ENCODE results near the gene SRGAP2C. TPM values are rescaled to one million over a fixed set of nuclear protein-coding genes. Genes with fewer than 3 reads are reported as not detected.
"Not testable (repeated sequence)": the region's sequence is repeated elsewhere in the genome, so short reads cannot be mapped to it uniquely, and the experiment has no call there.

The SRGAP2C gene
- total RNA-seq, 4 donors from 2014 or later: 4.1 to 8.7 (median 6.6) TPM

DNA sequence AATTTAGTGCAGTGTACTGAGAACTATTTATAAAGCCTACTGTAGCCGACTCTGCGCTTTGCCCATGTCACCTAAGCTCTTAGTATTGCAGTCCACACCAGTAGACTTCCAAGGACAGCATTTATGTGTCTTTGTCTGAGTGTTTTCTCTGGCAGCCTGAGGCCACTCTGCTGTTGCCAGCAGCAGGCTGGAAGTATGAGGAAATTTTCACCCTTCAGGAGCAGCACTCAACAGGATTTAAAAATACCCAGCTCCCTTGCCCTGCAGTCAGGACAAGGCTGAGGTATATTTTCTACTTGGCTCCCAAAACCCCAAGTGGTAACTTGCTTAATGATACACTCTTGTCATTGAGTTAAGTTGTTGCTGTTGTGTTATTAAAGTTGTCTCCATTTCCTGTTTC is 230.1 kb downstream of the SRGAP2C start:
- intact Hi-C loops (cut with DNase I; ENCODE audit: low total_unique reads) (no loop called here), in situ Hi-C loops (cut with MboI; ENCODE audit: low pct_ligation_motif_present in 1 of 4, low pct_unique_long_range_greater_than_20kb in 1 of 4, low sequenced_read_pairs in 3 of 4) (no loop called here)
- no peaks in the 10 kb centered on the region for H3K36me3 ChIP-seq
- WGBS, 2 donors (ENCODE audit: low coverage in 1 of 2): 85 to 95% methylated on average over 2 of the region's 2 CpGs
- H3K27me3 ChIP-seq: no peaks in the 10 kb centered on the region
- DNase-seq: no peak
- TF ChIP-seq POLR2A (IDR thresholded peaks at IDR 0.05): no peak
- TF ChIP-seq POLR2AphosphoS5 (IDR thresholded peaks at IDR 0.05): no peak
- TF ChIP-seq, protein P1, sequence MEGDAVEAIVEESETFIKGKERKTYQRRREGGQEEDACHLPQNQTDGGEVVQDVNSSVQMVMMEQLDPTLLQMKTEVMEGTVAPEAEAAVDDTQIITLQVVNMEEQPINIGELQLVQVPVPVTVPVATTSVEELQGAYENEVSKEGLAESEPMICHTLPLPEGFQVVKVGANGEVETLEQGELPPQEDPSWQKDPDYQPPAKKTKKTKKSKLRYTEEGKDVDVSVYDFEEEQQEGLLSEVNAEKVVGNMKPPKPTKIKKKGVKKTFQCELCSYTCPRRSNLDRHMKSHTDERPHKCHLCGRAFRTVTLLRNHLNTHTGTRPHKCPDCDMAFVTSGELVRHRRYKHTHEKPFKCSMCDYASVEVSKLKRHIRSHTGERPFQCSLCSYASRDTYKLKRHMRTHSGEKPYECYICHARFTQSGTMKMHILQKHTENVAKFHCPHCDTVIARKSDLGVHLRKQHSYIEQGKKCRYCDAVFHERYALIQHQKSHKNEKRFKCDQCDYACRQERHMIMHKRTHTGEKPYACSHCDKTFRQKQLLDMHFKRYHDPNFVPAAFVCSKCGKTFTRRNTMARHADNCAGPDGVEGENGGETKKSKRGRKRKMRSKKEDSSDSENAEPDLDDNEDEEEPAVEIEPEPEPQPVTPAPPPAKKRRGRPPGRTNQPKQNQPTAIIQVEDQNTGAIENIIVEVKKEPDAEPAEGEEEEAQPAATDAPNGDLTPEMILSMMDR (IDR thresholded peaks at IDR 0.05): no peak
- no peak for TF ChIP-seq EP300 (IDR thresholded peaks at IDR 0.05; ENCODE audit: low read depth)
- no peaks in the 10 kb centered on the region for H3K9me3 ChIP-seq
- no peak overlapping the region for H3K4me3 ChIP-seq
- no peaks in the 10 kb centered on the region for H3K4me1 ChIP-seq
- no peak overlapping the region for H3K27ac ChIP-seq

DNA sequence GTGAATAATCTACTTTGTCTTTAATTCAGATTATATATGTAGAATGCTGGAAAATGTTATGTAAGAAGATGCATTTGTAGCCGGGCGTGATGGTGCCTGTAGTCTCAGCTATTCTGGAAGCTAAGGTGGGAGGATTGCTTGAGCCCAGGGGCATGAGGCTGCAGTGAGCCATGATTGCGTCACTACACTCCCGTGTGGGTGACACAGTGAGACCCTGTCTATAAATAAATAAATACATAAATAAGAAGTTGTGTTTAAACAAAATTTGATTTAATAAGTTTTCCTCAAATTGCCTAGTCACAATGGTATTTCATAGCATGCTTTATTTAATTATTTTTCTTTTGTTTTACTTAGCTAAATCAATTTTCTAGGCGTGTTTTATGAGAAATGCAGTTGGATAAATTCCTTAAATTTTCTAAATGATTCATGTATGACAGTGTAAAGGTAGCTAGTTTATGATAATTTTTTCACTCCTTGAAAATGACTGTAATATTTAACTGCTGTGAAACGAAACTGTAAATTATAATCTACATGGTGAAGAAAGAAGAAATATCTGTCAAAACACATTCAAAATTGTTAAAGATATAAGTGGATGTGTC is 232.6 kb downstream of the SRGAP2C start:
- intact Hi-C loops (cut with DNase I; ENCODE audit: low total_unique reads) (no loop called here), in situ Hi-C loops (cut with MboI; ENCODE audit: low pct_ligation_motif_present in 1 of 4, low pct_unique_long_range_greater_than_20kb in 1 of 4, low sequenced_read_pairs in 3 of 4) (no loop called here)
- 79 to 85% methylated on average over 6 of the region's 6 CpGs for WGBS, 2 donors (ENCODE audit: low coverage in 1 of 2)
- H3K27me3 ChIP-seq: no peaks in the 10 kb centered on the region
- no peak overlapping the region for H3K4me3 ChIP-seq
- no peaks in the 10 kb centered on the region for H3K4me1 ChIP-seq
- no peak for DNase-seq
- H3K27ac ChIP-seq: no peak overlapping the region
- H3K36me3 ChIP-seq: no peaks in the 10 kb centered on the region
- H3K9me3 ChIP-seq: no peaks in the 10 kb centered on the region
- TF ChIP-seq POLR2AphosphoS5 (IDR thresholded peaks at IDR 0.05): no peak
- TF ChIP-seq POLR2A (IDR thresholded peaks at IDR 0.05): no peak
- TF ChIP-seq, protein P1 (IDR thresholded peaks at IDR 0.05): no peak
- no peak for TF ChIP-seq EP300 (IDR thresholded peaks at IDR 0.05; ENCODE audit: low read depth)

DNA sequence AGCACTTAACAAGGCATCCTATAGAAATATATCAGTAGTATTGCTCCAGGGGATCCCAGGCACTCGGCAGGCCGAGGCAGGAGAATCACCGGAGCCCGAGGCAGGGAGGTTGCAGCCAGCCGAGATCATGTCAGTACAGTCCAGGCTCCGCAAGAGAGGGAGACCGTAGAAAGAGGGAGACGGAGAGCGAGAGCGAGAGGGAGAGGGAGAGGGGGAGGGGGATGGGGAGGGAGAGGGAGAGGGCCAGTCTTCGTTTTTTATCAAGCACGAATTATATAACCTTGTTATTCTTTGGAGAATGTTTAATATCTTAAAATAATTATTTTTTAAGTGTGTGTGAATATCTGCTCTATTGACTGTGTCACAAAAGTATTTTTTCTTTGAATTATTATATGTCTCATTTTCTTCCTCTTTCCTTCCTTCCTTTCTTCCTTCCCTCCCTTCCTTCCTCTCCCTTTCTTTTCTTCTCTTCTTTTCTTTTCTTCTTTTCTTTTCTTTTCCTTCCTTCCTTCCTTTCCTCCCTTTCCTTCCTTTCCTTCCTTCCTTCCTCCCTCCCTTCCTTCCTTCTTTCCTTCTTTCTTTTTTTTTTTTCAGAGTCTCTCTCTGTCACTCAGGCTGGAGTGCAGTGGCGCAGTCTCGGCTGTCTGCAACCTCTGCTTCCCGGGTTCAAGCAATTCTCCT is 233.7 kb downstream of the SRGAP2C start:
- DNase-seq: no peak
- intact Hi-C loops (cut with DNase I; ENCODE audit: low total_unique reads) (no loop called here), in situ Hi-C loops (cut with MboI; ENCODE audit: low pct_ligation_motif_present in 1 of 4, low pct_unique_long_range_greater_than_20kb in 1 of 4, low sequenced_read_pairs in 3 of 4) (no loop called here)
- Histone ChIP-seq H3K36me3 (no peaks in the 10 kb centered on the region), H3K4me3 (no peak overlapping the region), H3K9me3 (no peaks in the 10 kb centered on the region), H3K4me1 (no peaks in the 10 kb centered on the region), H3K27ac (no peak overlapping the region), H3K27me3 (no peaks in the 10 kb centered on the region)
- TF ChIP-seq, protein P1 (IDR thresholded peaks at IDR 0.05): no peak
- TF ChIP-seq POLR2AphosphoS5 (IDR thresholded peaks at IDR 0.05) (no peak), EP300 (IDR thresholded peaks at IDR 0.05; ENCODE audit: low read depth) (no peak), POLR2A (IDR thresholded peaks at IDR 0.05) (no peak)
- 68 to 81% methylated on average over 9 to 15 of the region's 15 CpGs for WGBS, 2 donors (ENCODE audit: low coverage in 1 of 2)

DNA sequence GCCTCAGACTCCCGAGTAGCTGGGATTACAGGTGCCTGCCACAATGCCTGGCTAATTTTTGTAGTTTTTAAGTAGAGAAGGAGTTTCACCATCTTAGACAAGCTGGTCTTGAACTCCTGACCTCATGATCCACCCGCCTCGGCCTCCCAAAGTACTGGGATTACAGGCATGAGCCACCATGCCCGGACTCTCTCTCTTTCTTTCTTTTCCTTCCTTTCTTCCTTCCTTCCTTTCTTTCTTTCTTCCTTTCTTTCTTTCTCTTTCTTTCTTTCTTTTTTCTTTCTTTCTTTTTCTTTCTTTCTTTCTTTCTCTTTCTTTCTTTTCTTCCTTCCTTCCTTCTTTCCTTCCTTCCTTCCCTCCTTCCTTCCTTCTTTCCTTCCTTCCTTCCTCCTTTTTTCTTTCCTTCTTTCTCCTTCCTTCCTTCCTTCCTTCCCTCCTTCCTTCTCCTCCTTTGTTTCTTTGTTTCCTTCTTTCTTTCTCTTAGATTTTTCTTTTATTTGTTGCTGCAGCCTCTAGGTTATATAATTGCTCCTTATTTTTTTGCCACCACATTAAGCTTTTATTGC is 234.4 kb downstream of the SRGAP2C start:
- in situ Hi-C loops (cut with MboI; ENCODE audit: low pct_ligation_motif_present in 1 of 4, low pct_unique_long_range_greater_than_20kb in 1 of 4, low sequenced_read_pairs in 3 of 4); DNase-seq; H3K9me3 ChIP-seq; H3K36me3 ChIP-seq; H3K27me3 ChIP-seq; intact Hi-C loops (cut with DNase I; ENCODE audit: low total_unique reads); H3K27ac ChIP-seq; H3K4me1 ChIP-seq; H3K4me3 ChIP-seq: not testable (repeated sequence)
- WGBS, 2 donors (ENCODE audit: low coverage in 1 of 2): 85 to 91% methylated on average over 3 to 4 of the region's 4 CpGs

DNA sequence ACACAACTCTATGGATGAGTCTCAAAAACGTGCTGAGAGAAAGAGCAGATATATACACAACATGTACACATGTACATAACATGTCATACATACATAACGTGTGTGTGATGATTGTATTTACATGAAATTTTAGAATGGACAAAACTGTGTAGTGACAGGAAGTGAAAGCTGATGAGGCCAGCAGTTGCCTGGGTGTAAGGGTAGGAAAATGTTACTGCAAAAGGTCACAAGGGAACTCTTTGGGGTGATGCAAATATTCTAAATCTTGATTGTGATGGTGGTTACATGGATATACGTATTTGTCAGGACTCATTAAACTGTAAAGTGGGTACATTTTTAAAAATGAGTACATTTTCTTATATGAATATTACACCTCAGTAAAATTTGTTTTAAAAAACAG is 236.7 kb downstream of the SRGAP2C start:
- H3K27ac ChIP-seq; H3K4me1 ChIP-seq; intact Hi-C loops (cut with DNase I; ENCODE audit: low total_unique reads); H3K27me3 ChIP-seq; H3K9me3 ChIP-seq; H3K4me3 ChIP-seq; H3K36me3 ChIP-seq; DNase-seq; in situ Hi-C loops (cut with MboI; ENCODE audit: low pct_ligation_motif_present in 1 of 4, low pct_unique_long_range_greater_than_20kb in 1 of 4, low sequenced_read_pairs in 3 of 4): not testable (repeated sequence)
- 48 to 59% methylated on average over 3 of the region's 3 CpGs for WGBS, 2 donors (ENCODE audit: low coverage in 1 of 2)

DNA sequence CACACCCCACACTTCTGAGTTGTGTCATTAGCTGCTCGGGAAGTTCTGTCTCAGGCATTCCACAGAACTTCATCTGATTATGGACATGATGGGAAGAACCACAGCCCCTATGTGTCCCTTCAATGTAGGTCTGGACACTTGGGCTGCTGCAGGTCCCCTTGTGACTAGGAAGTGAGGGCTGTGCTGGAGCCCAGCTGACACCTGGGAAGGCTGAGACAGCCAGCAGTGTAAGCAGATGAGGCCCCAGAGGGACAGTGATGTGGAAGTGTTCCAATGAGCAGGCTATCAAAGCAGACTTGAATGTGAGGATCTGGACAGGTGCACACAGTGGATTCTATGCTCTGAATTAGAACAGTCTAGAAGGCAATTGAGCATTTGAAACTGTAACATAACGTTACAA is 239.2 kb downstream of the SRGAP2C start:
- H3K27me3 ChIP-seq; H3K4me3 ChIP-seq; H3K9me3 ChIP-seq; H3K36me3 ChIP-seq; DNase-seq; intact Hi-C loops (cut with DNase I; ENCODE audit: low total_unique reads); H3K27ac ChIP-seq; in situ Hi-C loops (cut with MboI; ENCODE audit: low pct_ligation_motif_present in 1 of 4, low pct_unique_long_range_greater_than_20kb in 1 of 4, low sequenced_read_pairs in 3 of 4); H3K4me1 ChIP-seq: not testable (repeated sequence)
- 74 to 79% methylated on average over 1 to 2 of the region's 2 CpGs for WGBS, 2 donors (ENCODE audit: low coverage in 1 of 2)

DNA sequence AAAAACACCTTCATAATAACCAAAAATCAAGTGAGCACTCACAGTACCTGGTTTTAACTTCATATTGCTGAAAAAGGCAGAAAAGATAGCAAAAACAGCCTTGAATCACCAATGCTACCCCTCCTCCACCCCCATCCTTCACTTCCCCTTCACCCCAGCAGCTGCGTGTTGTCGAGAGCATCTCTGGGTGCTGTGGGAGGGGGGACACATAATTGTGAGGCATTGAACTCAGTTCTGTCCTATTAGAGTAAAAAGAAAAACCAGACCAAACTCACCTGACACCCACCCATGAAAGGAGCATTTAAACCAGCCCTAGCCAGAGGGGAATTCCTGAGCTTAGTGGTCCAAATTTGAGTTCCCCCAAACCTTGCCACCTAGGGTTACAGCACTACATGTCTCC is 248.7 kb downstream of the SRGAP2C start:
- H3K9me3 ChIP-seq; in situ Hi-C loops (cut with MboI; ENCODE audit: low pct_ligation_motif_present in 1 of 4, low pct_unique_long_range_greater_than_20kb in 1 of 4, low sequenced_read_pairs in 3 of 4): not testable (repeated sequence)

More for the DNA sequence above, 248.7 kb downstream of the SRGAP2C start:
- intact Hi-C loops (cut with DNase I; ENCODE audit: low total_unique reads); H3K4me3 ChIP-seq; H3K36me3 ChIP-seq; DNase-seq; H3K27ac ChIP-seq; H3K27me3 ChIP-seq; H3K4me1 ChIP-seq: not testable (repeated sequence)
- WGBS, 2 donors (ENCODE audit: low coverage in 1 of 2): 72% methylated on average over 2 of the region's 2 CpGs; no CpG with 5 or more reads in 1 of the 2 donors
